NCI-H1694 treated with DMSO at 0.1 percent for 48 hours (cell line): ENCODE results near the gene CCDC188.

Experiments used
- DNase-seq: peaks from one replicate; lab custom pipeline; 2025; lab: John Stamatoyannopoulos, UW

The CCDC188 gene

GRCh38 chr22:20147237-20147988, 3.4 kb downstream of the CCDC188 start:
- no peak for DNase-seq

- DNase-seq, result no peak
These were observed 4.1 kb downstream of the CCDC188 start for GRCh38 chr22:20146777-20147176.

- no peak for DNase-seq
These were observed 5.0 kb downstream of the CCDC188 start for GRCh38 chr22:20145832-20146223.

- DNase-seq, result no peak
These were observed 5.5 kb downstream of the CCDC188 start for GRCh38 chr22:20145206-20145831.

- DNase-seq, result no peak
These were observed 6.8 kb downstream of the CCDC188 start for GRCh38 chr22:20143883-20144665.

GRCh38 chr22:20142711-20143621, 7.9 kb downstream of the CCDC188 start:
- DNase-seq, result no peak

- no peak for DNase-seq
These were observed 9.4 kb downstream of the CCDC188 start for GRCh38 chr22:20141186-20142077.

GRCh38 chr22:20140521-20140964, 10.3 kb downstream of the CCDC188 start:
- DNase-seq, result no peak

GRCh38 chr22:20140107-20140445, 10.8 kb downstream of the CCDC188 start:
- DNase-seq, result no peak

GRCh38 chr22:20139391-20140106, 11.3 kb downstream of the CCDC188 start:
- DNase-seq, result no peak

- no peak for DNase-seq
These were observed 12.0 kb downstream of the CCDC188 start for GRCh38 chr22:20138868-20139267.

- no peak for DNase-seq
These were observed 12.5 kb downstream of the CCDC188 start for GRCh38 chr22:20138417-20138738.

GRCh38 chr22:20137671-20138416, 13.0 kb downstream of the CCDC188 start:
- no peak for DNase-seq

- no peak for DNase-seq
These were observed 13.7 kb downstream of the CCDC188 start for GRCh38 chr22:20137113-20137512.

- no peak for DNase-seq
These were observed 14.3 kb downstream of the CCDC188 start for GRCh38 chr22:20136603-20136873.

GRCh38 chr22:20135806-20136602, 14.9 kb downstream of the CCDC188 start:
- no peak for DNase-seq

- DNase-seq, result no peak
These were observed 15.6 kb downstream of the CCDC188 start for GRCh38 chr22:20135265-20135664.

GRCh38 chr22:20133930-20134549, 16.8 kb downstream of the CCDC188 start:
- DNase-seq, result no peak
